Liver (tissue), 9 donors: Measurements from ENCODE around the gene GPX4. TPM values are rescaled to one million over a fixed set of nuclear protein-coding genes. Genes with fewer than 3 reads are reported as not detected.

ENCODE experiments used
- DNase-seq: peaks from one replicate; pipeline ENCODE4 v3.0.0-alpha.2; 2017; ENCODE audit warnings: low spot score
- H3K27ac ChIP-seq, 2 donors: one replicate each; pipeline ENCODE4 v1.7.0; 2013; ENCODE audit warnings: inconsistent platforms in 2 of 2, low read length in 2 of 2, control low read depth in 1 of 2, low read depth in 1 of 2, mild to moderate bottlenecking in 1 of 2
- H3K27me3 ChIP-seq, 4 donors: one replicate each; pipeline versions ENCODE4 v1.6.1 to v1.7.0; 2013; ENCODE audit warnings: low read length in 3 of 4, inconsistent platforms in 1 of 4, mild to moderate bottlenecking in 1 of 4, moderate library complexity in 1 of 4; ENCODE audit not compliant: control insufficient read depth in 4 of 4, insufficient read depth in 4 of 4
- H3K36me3 ChIP-seq, 4 donors: one replicate each; pipeline versions ENCODE4 v1.6.1 to v1.7.0; 2013; ENCODE audit warnings: low read length in 3 of 4, mild to moderate bottlenecking in 3 of 4, low read depth in 1 of 4, moderate library complexity in 1 of 4; ENCODE audit not compliant: control insufficient read depth in 4 of 4, insufficient read depth in 3 of 4
- H3K4me1 ChIP-seq, 4 donors: one replicate each; pipeline versions ENCODE4 v1.6.1 to v1.7.0; 2013; ENCODE audit warnings: low read length in 3 of 4, mild to moderate bottlenecking in 3 of 4, moderate library complexity in 1 of 4; ENCODE audit not compliant: control insufficient read depth in 4 of 4, insufficient read depth in 4 of 4
- H3K4me3 ChIP-seq, 3 donors: one replicate each; pipeline versions ENCODE4 v1.6.1 to v1.7.0; 2013; ENCODE audit warnings: low read length in 3 of 3, control low read depth in 1 of 3, low read depth in 1 of 3, mild to moderate bottlenecking in 1 of 3
- H3K9ac ChIP-seq, 2 donors: one replicate each; pipeline ENCODE4 v1.7.0; 2013; ENCODE audit warnings: low read length in 2 of 2, mild to moderate bottlenecking in 2 of 2, moderate library complexity in 2 of 2, control low read depth in 1 of 2, low read depth in 1 of 2
- H3K9me3 ChIP-seq, 4 donors: one replicate each; pipeline versions ENCODE4 v1.6.1 to v1.7.0; 2013; ENCODE audit warnings: low read length in 3 of 4; ENCODE audit not compliant: control insufficient read depth in 4 of 4
- EGR1 ChIP-seq, 2 donors: IDR thresholded peaks; 2 replicates each; pipeline ENCODE4 v1.6.1; 2016 to 2018; ENCODE audit warnings: antibody characterized with exemption in 2 of 2, low read depth in 2 of 2
- FOXA1 ChIP-seq: IDR thresholded peaks from 2 replicates; pipeline ENCODE4 v1.6.1; 2016; ENCODE audit warnings: antibody characterized with exemption
- FOXA2 ChIP-seq: IDR thresholded peaks from 2 replicates; pipeline ENCODE4 v1.6.1; 2016; ENCODE audit warnings: antibody characterized with exemption
- GABPA ChIP-seq, 2 donors: IDR thresholded peaks in 1 of 2; conservative IDR thresholded peaks in 1 of 2; 2 replicates each; pipeline ENCODE4 v1.6.1; 2016; ENCODE audit warnings: antibody characterized with exemption in 2 of 2, mild to moderate bottlenecking in 1 of 2, moderate library complexity in 1 of 2
- HNF4A ChIP-seq, 2 donors: conservative IDR thresholded peaks; 2 replicates each; pipeline ENCODE4 v1.6.1; 2016; ENCODE audit warnings: antibody characterized with exemption in 2 of 2, mild to moderate bottlenecking in 2 of 2
- HNF4G ChIP-seq: IDR thresholded peaks from 2 replicates; pipeline ENCODE4 v1.6.1; 2016; ENCODE audit warnings: antibody characterized with exemption
- JUND ChIP-seq, 2 donors: IDR thresholded peaks; 2 replicates each; pipeline ENCODE4 v1.6.1; 2016; ENCODE audit warnings: antibody characterized with exemption in 2 of 2
- NR2F2 ChIP-seq: IDR thresholded peaks from 2 replicates; pipeline ENCODE4 v1.6.1; 2016; ENCODE audit warnings: antibody characterized with exemption
- RAD21 ChIP-seq, 2 donors: IDR thresholded peaks; 2 replicates each; pipeline ENCODE4 v1.6.1; 2016; ENCODE audit warnings: antibody characterized with exemption in 2 of 2, mild to moderate bottlenecking in 2 of 2
- RXRA ChIP-seq, 2 donors: IDR thresholded peaks; 2 replicates each; pipeline ENCODE4 v1.6.1; 2017 to 2018; ENCODE audit warnings: antibody characterized with exemption in 2 of 2, mild to moderate bottlenecking in 1 of 2
- SP1 ChIP-seq: IDR thresholded peaks from 2 replicates; pipeline ENCODE4 v1.6.1; 2018; ENCODE audit warnings: antibody characterized with exemption, mild to moderate bottlenecking
- TAF1 ChIP-seq: conservative IDR thresholded peaks from 2 replicates; pipeline ENCODE4 v1.6.1; 2016; ENCODE audit warnings: antibody characterized with exemption, mild to moderate bottlenecking
- YY1 ChIP-seq: IDR thresholded peaks from 2 replicates; pipeline ENCODE4 v1.6.1; 2016; ENCODE audit warnings: antibody characterized with exemption, mild to moderate bottlenecking
- WGBS: extraction: QIAGEN DNeasy Blood & Tissue Kit; methylation state at CpG from one replicate; pipeline ENCODE4 v1.1.7; 2013; 5-methylcytosine and 5-hydroxymethylcytosine counted together
- polyA plus RNA-seq, 2 donors: library from polyadenylated mRNA; stranded (reverse) in 1 of 2; unstranded in 1 of 2; fragments of 200-250 nt in 1 of 2; fragments of >200 nt in 1 of 2; fragmentation: Nextera tagmentation in 1 of 2; extraction: Ambion mirVana in 1 of 2; gene quantifications; one replicate each; pipeline versions ENCODE4 v1.2.1 to v1.2.3, GENCODE V29; 2013 to 2015
- total RNA-seq, 2 donors: library from RNA; depleted of rRNA; stranded (reverse); fragments of >200 nt; gene quantifications; one replicate each; pipeline ENCODE4 v1.2.3, GENCODE V29; 2014
- TF ChIP-seq, protein P1 (sequence below): IDR thresholded peaks from 2 replicates; pipeline ENCODE4 v1.6.1; 2016; ENCODE audit warnings: antibody characterized with exemption, mild to moderate bottlenecking
- TF ChIP-seq, protein P2 (sequence below): IDR thresholded peaks from 2 replicates; pipeline ENCODE4 v1.6.1; 2016; ENCODE audit warnings: antibody characterized with exemption
- TF ChIP-seq, protein P3 (sequence below): fragments of 150-350 bp; IDR thresholded peaks from 2 replicates; pipeline ENCODE4 v1.5.1; 2017; ENCODE audit warnings: improper control_type of control experiment, low read depth, low read length; ENCODE audit not compliant: missing input control
- TF ChIP-seq, protein P4 (sequence below): IDR thresholded peaks from 2 replicates; pipeline ENCODE4 v1.6.1; 2016; ENCODE audit warnings: antibody characterized with exemption
- donor health status: healthy.
- donor health status: healthy.
- donor health status: healthy.
- donor health status: healthy.
- donor health status: healthy.

Gene GPX4
- total and polyA plus RNA-seq, 4 donors = 122 to 558 (median 298) TPM

DNA sequence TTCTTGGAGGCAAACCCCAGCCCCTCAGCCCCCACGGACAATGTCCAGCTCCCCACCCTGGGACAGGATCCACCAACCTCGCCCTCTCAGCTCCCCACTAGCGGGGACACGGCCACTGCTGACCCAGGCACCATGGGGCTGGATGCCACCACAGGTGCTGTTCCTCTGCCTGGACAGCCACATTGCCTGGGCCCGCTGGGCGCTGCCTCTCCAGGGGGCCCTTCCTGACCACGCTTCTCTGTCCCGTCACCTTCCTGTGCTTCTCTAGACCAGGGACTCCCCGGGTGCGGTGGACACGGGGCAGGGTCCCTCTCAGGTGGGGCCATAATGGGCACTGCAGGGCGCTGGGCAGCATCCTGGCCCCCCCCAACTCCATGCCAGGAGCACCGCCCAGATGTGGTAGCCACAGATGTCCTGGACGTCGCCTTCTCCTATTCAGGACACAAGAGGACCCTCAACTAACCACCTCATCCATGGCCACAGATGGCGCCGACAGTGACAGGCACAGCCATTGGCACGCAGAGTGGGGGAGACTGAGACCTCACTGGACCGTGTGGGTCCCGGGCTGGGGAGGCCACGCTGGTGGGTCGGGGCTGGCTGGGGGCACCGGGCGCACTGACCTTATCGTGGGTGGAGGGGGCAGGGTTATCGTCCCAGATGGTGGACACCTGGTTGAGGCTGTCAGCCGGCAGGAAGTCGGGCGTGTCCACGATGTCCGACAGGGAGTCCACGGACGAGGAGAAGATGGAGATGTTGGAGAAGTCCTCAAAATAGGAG, 23.4 kb downstream of the GPX4 start:
- DNase-seq = no peak
- H3K27ac ChIP-seq = no peak overlapping the region
- no peak overlapping the region for H3K4me3 ChIP-seq
- H3K9me3 ChIP-seq = no peaks in the 10 kb centered on the region
- H3K9ac ChIP-seq = no peak overlapping the region
- H3K27me3 ChIP-seq = no peaks in the 10 kb centered on the region
- peaks cover 4 to 46% (median 24%) of the 10 kb centered on the region in 4 donors for H3K36me3 ChIP-seq
- WGBS = 95% methylated on average over 33 of the region's 33 CpGs
- TF ChIP-seq RXRA (IDR thresholded peaks at IDR 0.05) = no peak
- TF ChIP-seq GABPA (IDR thresholded peaks at IDR 0.05 in 1 of 2, conservative IDR thresholded peaks at IDR 0.05 in 1 of 2) = no peak
- TF ChIP-seq, protein P1, sequence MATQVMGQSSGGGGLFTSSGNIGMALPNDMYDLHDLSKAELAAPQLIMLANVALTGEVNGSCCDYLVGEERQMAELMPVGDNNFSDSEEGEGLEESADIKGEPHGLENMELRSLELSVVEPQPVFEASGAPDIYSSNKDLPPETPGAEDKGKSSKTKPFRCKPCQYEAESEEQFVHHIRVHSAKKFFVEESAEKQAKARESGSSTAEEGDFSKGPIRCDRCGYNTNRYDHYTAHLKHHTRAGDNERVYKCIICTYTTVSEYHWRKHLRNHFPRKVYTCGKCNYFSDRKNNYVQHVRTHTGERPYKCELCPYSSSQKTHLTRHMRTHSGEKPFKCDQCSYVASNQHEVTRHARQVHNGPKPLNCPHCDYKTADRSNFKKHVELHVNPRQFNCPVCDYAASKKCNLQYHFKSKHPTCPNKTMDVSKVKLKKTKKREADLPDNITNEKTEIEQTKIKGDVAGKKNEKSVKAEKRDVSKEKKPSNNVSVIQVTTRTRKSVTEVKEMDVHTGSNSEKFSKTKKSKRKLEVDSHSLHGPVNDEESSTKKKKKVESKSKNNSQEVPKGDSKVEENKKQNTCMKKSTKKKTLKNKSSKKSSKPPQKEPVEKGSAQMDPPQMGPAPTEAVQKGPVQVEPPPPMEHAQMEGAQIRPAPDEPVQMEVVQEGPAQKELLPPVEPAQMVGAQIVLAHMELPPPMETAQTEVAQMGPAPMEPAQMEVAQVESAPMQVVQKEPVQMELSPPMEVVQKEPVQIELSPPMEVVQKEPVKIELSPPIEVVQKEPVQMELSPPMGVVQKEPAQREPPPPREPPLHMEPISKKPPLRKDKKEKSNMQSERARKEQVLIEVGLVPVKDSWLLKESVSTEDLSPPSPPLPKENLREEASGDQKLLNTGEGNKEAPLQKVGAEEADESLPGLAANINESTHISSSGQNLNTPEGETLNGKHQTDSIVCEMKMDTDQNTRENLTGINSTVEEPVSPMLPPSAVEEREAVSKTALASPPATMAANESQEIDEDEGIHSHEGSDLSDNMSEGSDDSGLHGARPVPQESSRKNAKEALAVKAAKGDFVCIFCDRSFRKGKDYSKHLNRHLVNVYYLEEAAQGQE = no peak
- no peak for TF ChIP-seq HNF4G
- no peak for TF ChIP-seq JUND (IDR thresholded peaks at IDR 0.05)
- TF ChIP-seq EGR1 (IDR thresholded peaks at IDR 0.05; ENCODE audit: low read depth in 2 of 2) = no peak
- no peak for TF ChIP-seq FOXA2
- TF ChIP-seq SP1 = no peak
- TF ChIP-seq TAF1 = no peak
- no peak for TF ChIP-seq NR2F2
- no peak for TF ChIP-seq HNF4A (conservative IDR thresholded peaks at IDR 0.05)
- peaks cover 0 to 4% (median 0%) of the 10 kb centered on the region in 4 donors for H3K4me1 ChIP-seq

DNA sequence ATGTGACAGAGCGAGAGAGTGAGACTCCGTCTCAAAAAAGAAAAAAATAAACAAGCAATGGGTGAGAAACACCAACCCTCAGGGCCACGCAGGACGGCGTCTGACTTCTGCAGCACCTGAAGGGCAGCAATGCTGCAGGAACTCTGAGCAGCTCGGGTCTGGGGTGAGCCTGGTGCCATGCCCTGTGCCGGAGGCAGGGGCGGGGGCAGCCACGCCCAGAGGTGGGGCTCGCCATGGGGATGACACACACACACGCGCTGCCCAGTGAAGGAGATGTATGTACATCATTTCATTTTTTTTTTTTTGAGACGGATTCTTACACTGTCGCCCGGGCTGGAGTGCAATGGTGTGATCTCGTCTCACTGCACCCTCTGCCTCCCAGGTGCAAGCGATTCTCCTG, 24.3 kb downstream of the GPX4 start:
- H3K9ac ChIP-seq = no peak overlapping the region
- DNase-seq = no peak
- no peak for TF ChIP-seq RXRA (IDR thresholded peaks at IDR 0.05)
- TF ChIP-seq GABPA (IDR thresholded peaks at IDR 0.05 in 1 of 2, conservative IDR thresholded peaks at IDR 0.05 in 1 of 2) = no peak
- TF ChIP-seq HNF4A (conservative IDR thresholded peaks at IDR 0.05) = no peak
- no peak for TF ChIP-seq HNF4G
- TF ChIP-seq YY1 = no peak
- TF ChIP-seq SP1 = no peak
- TF ChIP-seq TAF1 = no peak
- TF ChIP-seq, protein P2, sequence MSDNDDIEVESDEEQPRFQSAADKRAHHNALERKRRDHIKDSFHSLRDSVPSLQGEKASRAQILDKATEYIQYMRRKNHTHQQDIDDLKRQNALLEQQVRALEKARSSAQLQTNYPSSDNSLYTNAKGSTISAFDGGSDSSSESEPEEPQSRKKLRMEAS = no peak
- TF ChIP-seq, protein P3, sequence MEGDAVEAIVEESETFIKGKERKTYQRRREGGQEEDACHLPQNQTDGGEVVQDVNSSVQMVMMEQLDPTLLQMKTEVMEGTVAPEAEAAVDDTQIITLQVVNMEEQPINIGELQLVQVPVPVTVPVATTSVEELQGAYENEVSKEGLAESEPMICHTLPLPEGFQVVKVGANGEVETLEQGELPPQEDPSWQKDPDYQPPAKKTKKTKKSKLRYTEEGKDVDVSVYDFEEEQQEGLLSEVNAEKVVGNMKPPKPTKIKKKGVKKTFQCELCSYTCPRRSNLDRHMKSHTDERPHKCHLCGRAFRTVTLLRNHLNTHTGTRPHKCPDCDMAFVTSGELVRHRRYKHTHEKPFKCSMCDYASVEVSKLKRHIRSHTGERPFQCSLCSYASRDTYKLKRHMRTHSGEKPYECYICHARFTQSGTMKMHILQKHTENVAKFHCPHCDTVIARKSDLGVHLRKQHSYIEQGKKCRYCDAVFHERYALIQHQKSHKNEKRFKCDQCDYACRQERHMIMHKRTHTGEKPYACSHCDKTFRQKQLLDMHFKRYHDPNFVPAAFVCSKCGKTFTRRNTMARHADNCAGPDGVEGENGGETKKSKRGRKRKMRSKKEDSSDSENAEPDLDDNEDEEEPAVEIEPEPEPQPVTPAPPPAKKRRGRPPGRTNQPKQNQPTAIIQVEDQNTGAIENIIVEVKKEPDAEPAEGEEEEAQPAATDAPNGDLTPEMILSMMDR = no peak
- TF ChIP-seq, protein P4, sequence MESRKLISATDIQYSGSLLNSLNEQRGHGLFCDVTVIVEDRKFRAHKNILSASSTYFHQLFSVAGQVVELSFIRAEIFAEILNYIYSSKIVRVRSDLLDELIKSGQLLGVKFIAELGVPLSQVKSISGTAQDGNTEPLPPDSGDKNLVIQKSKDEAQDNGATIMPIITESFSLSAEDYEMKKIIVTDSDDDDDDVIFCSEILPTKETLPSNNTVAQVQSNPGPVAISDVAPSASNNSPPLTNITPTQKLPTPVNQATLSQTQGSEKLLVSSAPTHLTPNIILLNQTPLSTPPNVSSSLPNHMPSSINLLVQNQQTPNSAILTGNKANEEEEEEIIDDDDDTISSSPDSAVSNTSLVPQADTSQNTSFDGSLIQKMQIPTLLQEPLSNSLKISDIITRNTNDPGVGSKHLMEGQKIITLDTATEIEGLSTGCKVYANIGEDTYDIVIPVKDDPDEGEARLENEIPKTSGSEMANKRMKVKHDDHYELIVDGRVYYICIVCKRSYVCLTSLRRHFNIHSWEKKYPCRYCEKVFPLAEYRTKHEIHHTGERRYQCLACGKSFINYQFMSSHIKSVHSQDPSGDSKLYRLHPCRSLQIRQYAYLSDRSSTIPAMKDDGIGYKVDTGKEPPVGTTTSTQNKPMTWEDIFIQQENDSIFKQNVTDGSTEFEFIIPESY = no peak
- TF ChIP-seq, protein P1 = no peak
- no peak for TF ChIP-seq NR2F2
- TF ChIP-seq JUND (IDR thresholded peaks at IDR 0.05) = no peak
- no peak for TF ChIP-seq EGR1 (IDR thresholded peaks at IDR 0.05; ENCODE audit: low read depth in 2 of 2)
- no peak for TF ChIP-seq FOXA1
- TF ChIP-seq RAD21 (IDR thresholded peaks at IDR 0.05) = no peak
- H3K4me3 ChIP-seq = no peak overlapping the region
- no peak overlapping the region for H3K27ac ChIP-seq
- H3K4me1 ChIP-seq = peaks cover 0 to 4% (median 0%) of the 10 kb centered on the region in 4 donors
- H3K36me3 ChIP-seq = peaks cover 4 to 37% (median 20%) of the 10 kb centered on the region in 4 donors
- 95% methylated on average over 17 of the region's 17 CpGs for WGBS
- H3K27me3 ChIP-seq = no peaks in the 10 kb centered on the region
- no peaks in the 10 kb centered on the region for H3K9me3 ChIP-seq
